HEK293 (cell line): ENCODE results near the gene RIPK1.
A peak's percentile ranks its signal among the peaks of the same experiment; 100 is the strongest.

Experiments used
- HIC1 ChIP-seq: fragments of 450-650 bp; formaldehyde crosslinking; IDR thresholded peaks from 2 replicates; pipeline ENCODE4 v1.5.1; 2016; ENCODE audit warnings: missing biosample characterization, missing genetic modification characterization
- ZBTB10 ChIP-seq: fragments of 450-650 bp; formaldehyde crosslinking; IDR thresholded peaks from 2 replicates; pipeline ENCODE4 v1.5.1; 2016; ENCODE audit warnings: missing biosample characterization, missing genetic modification characterization
- ZNF138 ChIP-seq: fragments of 450-650 bp; formaldehyde crosslinking; IDR thresholded peaks from 2 replicates; pipeline ENCODE4 v1.5.1; 2016; ENCODE audit warnings: missing biosample characterization, missing genetic modification characterization, borderline replicate concordance
- ZNF549 ChIP-seq: fragments of 450-650 bp; IDR thresholded peaks from 2 replicates; pipeline ENCODE4 v1.5.1; 2018; ENCODE audit warnings: missing biosample characterization, missing genetic modification characterization, mild to moderate bottlenecking, inconsistent platforms, moderate library complexity
- ZNF623 ChIP-seq: fragments of 450-650 bp; formaldehyde crosslinking; IDR thresholded peaks from 2 replicates; pipeline ENCODE4 v1.5.1; 2016; ENCODE audit warnings: missing biosample characterization, missing genetic modification characterization
- TF ChIP-seq, protein P1 (sequence below): fragments of 450-650 bp; formaldehyde crosslinking; IDR thresholded peaks from 2 replicates; pipeline ENCODE4 v1.5.1; 2016; ENCODE audit warnings: missing biosample characterization, missing genetic modification characterization

DNA sequence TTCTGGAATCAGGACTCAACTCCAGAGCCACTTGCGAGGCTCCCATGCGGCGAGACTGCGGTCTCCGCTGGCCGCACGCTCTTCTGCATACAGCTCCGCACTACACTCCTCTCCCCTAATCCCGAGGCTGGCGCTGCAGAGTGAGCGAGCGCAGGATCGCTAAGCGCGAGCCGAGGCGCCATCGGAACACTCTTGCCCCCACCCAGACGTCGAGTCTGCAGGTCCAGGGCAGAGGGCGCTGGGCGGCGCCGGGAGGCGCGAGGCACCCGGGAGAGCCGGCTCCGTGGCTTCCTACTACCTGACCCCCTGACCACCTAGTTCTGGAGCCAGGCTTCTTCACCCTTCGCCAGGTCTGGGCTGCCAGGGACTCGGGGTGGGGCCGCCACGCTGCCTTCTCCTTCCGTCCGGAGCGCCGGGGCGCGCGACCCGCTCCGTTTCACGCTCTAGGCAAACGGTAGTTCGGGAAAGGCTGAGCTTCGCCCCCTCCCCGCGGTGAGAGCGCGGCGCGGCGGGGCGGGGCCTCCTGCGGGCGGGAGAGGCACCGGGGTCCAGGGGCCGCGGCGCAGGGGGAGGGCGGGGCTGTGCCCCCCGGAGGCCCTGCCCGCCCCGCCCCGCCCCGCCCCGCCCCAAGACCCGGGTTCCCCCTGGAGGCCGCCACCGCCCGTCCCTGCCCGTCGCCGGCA is 94.4 kb downstream of the RIPK1 start:
- TF ChIP-seq ZNF623 (tag by site-specific recombination): no peak
- no peak for TF ChIP-seq HIC1 (tag by site-specific recombination)
- TF ChIP-seq, protein P1, sequence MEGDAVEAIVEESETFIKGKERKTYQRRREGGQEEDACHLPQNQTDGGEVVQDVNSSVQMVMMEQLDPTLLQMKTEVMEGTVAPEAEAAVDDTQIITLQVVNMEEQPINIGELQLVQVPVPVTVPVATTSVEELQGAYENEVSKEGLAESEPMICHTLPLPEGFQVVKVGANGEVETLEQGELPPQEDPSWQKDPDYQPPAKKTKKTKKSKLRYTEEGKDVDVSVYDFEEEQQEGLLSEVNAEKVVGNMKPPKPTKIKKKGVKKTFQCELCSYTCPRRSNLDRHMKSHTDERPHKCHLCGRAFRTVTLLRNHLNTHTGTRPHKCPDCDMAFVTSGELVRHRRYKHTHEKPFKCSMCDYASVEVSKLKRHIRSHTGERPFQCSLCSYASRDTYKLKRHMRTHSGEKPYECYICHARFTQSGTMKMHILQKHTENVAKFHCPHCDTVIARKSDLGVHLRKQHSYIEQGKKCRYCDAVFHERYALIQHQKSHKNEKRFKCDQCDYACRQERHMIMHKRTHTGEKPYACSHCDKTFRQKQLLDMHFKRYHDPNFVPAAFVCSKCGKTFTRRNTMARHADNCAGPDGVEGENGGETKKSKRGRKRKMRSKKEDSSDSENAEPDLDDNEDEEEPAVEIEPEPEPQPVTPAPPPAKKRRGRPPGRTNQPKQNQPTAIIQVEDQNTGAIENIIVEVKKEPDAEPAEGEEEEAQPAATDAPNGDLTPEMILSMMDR (tag by site-specific recombination): peak; percentile 90
- no peak for TF ChIP-seq ZNF138 (tag by site-specific recombination)
- TF ChIP-seq ZBTB10 (tag by site-specific recombination): peak; percentile 76
- TF ChIP-seq ZNF549 (tag by site-specific recombination): no peak
